H1 (cell line): ENCODE results near the gene ARRDC2. TPM values are rescaled to one million over a fixed set of nuclear protein-coding genes. Genes with fewer than 3 reads are reported as not detected.

Experiments
- CTCF ChIA-PET: fragments of 300-600 bp; sonication (Branson Sonifier 250); formaldehyde crosslinking; loops from one replicate; lab custom pipeline; 2021; ENCODE audit not compliant: partially characterized antibody; lab: Charles Lee
- POLR2A ChIA-PET: fragments of 300-600 bp; sonication (Branson Sonifier 250); formaldehyde crosslinking; loops from one replicate; lab custom pipeline; 2021; ENCODE audit warnings: inconsistent platforms; ENCODE audit not compliant: partially characterized antibody; lab: Charles Lee
- DNase-seq, 2 experiments: peaks; one replicate each; pipeline versions ENCODE4 v3.0.0 to v3.0.0-alpha.2; 2010 to 2022; ENCODE audit warnings: low spot score in 2 of 2, low read depth in 1 of 2, mixed read lengths in 1 of 2
- FAIRE-seq: peaks from 2 replicates; lab custom pipeline; 2011; peaks lifted over from hg19 to GRCh38; lab: Jason Lieb, UNC
- H2AFZ ChIP-seq: 2 replicates; pipeline ENCODE4 v1.8.1; 2012; ENCODE audit warnings: low read length, inconsistent platforms
- H2AK5ac ChIP-seq: 2 replicates; pipeline ENCODE4 v1.6.1; 2013; ENCODE audit warnings: low read depth, low read length
- H2BK120ac ChIP-seq: replicated peaks from 2 replicates; pipeline ENCODE3; 2013; ENCODE audit warnings: low read depth, low read length, inconsistent platforms
- H2BK12ac ChIP-seq: 2 replicates; pipeline ENCODE4 v1.6.1; 2013; ENCODE audit warnings: low read depth, low read length
- H2BK15ac ChIP-seq: 2 replicates; pipeline ENCODE4 v1.6.1; 2013; ENCODE audit warnings: low read length
- H2BK20ac ChIP-seq: 2 replicates; pipeline ENCODE4 v1.6.1; 2013; ENCODE audit warnings: low read length
- H2BK5ac ChIP-seq: 2 replicates; pipeline ENCODE4 v1.6.1; 2013; ENCODE audit warnings: low read depth, low read length
- H3K14ac ChIP-seq: 2 replicates; pipeline ENCODE4 v1.6.1; 2013; ENCODE audit warnings: inconsistent platforms; ENCODE audit not compliant: insufficient read length
- H3K18ac ChIP-seq: 2 replicates; pipeline ENCODE4 v1.6.1; 2013; ENCODE audit warnings: low read length; ENCODE audit errors: extremely low read depth
- H3K23ac ChIP-seq: 2 replicates; pipeline ENCODE4 v1.6.1; 2013; ENCODE audit warnings: inconsistent platforms; ENCODE audit not compliant: insufficient read length
- H3K23me2 ChIP-seq: 2 replicates; pipeline ENCODE4 v1.6.1; 2013; ENCODE audit warnings: low read depth, low read length
- H3K27ac ChIP-seq: 2 replicates; pipeline ENCODE4 v1.6.1; 2011; ENCODE audit warnings: low read depth, low read length, inconsistent platforms
- H3K27me3 ChIP-seq, 4 experiments: replicated peaks in 1 of 4; 1 replicate in 1 of 4; 2 replicates in 3 of 4; pipeline versions ENCODE4 v1.6.1 to v1.8.1; 2011 to 2013; ENCODE audit warnings: low read length in 3 of 4, mild to moderate bottlenecking in 3 of 4, inconsistent platforms in 2 of 4, mixed read lengths in 2 of 4, moderate library complexity in 1 of 4; ENCODE audit not compliant: control insufficient read depth in 3 of 4, insufficient read depth in 3 of 4; ENCODE audit errors: extremely low read depth in 1 of 4
- H3K36me3 ChIP-seq, 4 experiments: 2 replicates each; pipeline versions ENCODE4 v1.6.1 to v1.8.1; 2011 to 2013; ENCODE audit warnings: mild to moderate bottlenecking in 4 of 4, low read length in 3 of 4, moderate library complexity in 2 of 4, control low read depth in 1 of 4, inconsistent platforms in 1 of 4; ENCODE audit not compliant: insufficient read depth in 4 of 4, control insufficient read depth in 2 of 4
- H3K4ac ChIP-seq: replicated peaks from 2 replicates; pipeline ENCODE3; 2013; ENCODE audit warnings: low read length, low read depth, mixed read lengths, inconsistent platforms; ENCODE audit not compliant: insufficient read length
- H3K4me1 ChIP-seq, 4 experiments: replicated peaks in 1 of 4; 1 replicate in 1 of 4; 2 replicates in 3 of 4; pipeline versions ENCODE4 v1.6.1 to v1.8.1; 2011 to 2013; ENCODE audit warnings: low read length in 3 of 4, inconsistent platforms in 2 of 4, mixed read lengths in 1 of 4; ENCODE audit not compliant: insufficient read depth in 4 of 4, control insufficient read depth in 3 of 4
- H3K4me2 ChIP-seq, 2 experiments: 2 replicates each; pipeline versions ENCODE4 v1.6.1 to v1.8.1; 2011 to 2013; ENCODE audit warnings: low read depth in 2 of 2, low read length in 2 of 2, control low read depth in 1 of 2, inconsistent platforms in 1 of 2, mild to moderate bottlenecking in 1 of 2; ENCODE audit not compliant: insufficient read depth in 1 of 2
- H3K4me3 ChIP-seq, 4 experiments: fragments of 200-600, 300-600 bp in 1 of 4; sonication (generic), shearing (Covaris generic), sonication (Bioruptor Twin) in 1 of 4; 2 replicates each; pipeline versions ENCODE4 v1.5.1 to v1.8.1; 2011 to 2016; ENCODE audit warnings: low read length in 4 of 4, low read depth in 3 of 4, control low read depth in 2 of 4, inconsistent platforms in 2 of 4, mild to moderate bottlenecking in 2 of 4, mixed read lengths in 1 of 4, moderate library complexity in 1 of 4; ENCODE audit not compliant: insufficient read depth in 2 of 4; ENCODE audit errors: extremely low read depth in 1 of 4
- H3K56ac ChIP-seq: replicated peaks from 2 replicates; pipeline ENCODE3; 2013; ENCODE audit warnings: low read depth, mild to moderate bottlenecking, mixed read lengths, low read length, inconsistent platforms; ENCODE audit not compliant: insufficient read length
- H3K79me1 ChIP-seq: 2 replicates; pipeline ENCODE4 v1.6.1; 2013; ENCODE audit warnings: low read depth, low read length, control low read depth
- H3K79me2 ChIP-seq, 2 experiments: 2 replicates each; pipeline versions ENCODE4 v1.6.1 to v1.8.1; 2012 to 2013; ENCODE audit warnings: low read length in 2 of 2, mild to moderate bottlenecking in 2 of 2, inconsistent platforms in 1 of 2; ENCODE audit not compliant: insufficient read depth in 2 of 2, control insufficient read depth in 1 of 2
- H3K9ac ChIP-seq, 4 experiments: replicated peaks in 1 of 4; 1 replicate in 1 of 4; 2 replicates in 3 of 4; pipeline versions ENCODE4 v1.6.1 to v1.8.1; 2011 to 2013; ENCODE audit warnings: low read depth in 3 of 4, low read length in 3 of 4, control low read depth in 2 of 4, mild to moderate bottlenecking in 2 of 4, moderate library complexity in 2 of 4, inconsistent platforms in 1 of 4; ENCODE audit errors: extremely low read depth in 1 of 4
- H3K9me3 ChIP-seq, 2 experiments: 2 replicates each; pipeline versions ENCODE4 v1.6.1 to v1.8.1; 2012 to 2013; ENCODE audit warnings: mild to moderate bottlenecking in 2 of 2, moderate library complexity in 2 of 2, control low read depth in 1 of 2, inconsistent platforms in 1 of 2, low read depth in 1 of 2, low read length in 1 of 2, mixed read lengths in 1 of 2; ENCODE audit not compliant: insufficient read depth in 2 of 2
- H4K20me1 ChIP-seq, 2 experiments: replicated peaks in 1 of 2; 2 replicates each; pipeline versions ENCODE3 to v1.8.1; 2011 to 2013; ENCODE audit warnings: inconsistent platforms in 2 of 2, low read length in 2 of 2, mild to moderate bottlenecking in 1 of 2; ENCODE audit not compliant: insufficient read depth in 2 of 2, control insufficient read depth in 1 of 2
- H4K5ac ChIP-seq: 2 replicates; pipeline ENCODE4 v1.6.1; 2013; ENCODE audit warnings: low read length, low read depth, mixed read lengths, inconsistent platforms; ENCODE audit not compliant: insufficient read length
- H4K8ac ChIP-seq: 2 replicates; pipeline ENCODE4 v1.8.0; 2013; ENCODE audit warnings: mild to moderate bottlenecking, moderate library complexity, low read length, inconsistent platforms; ENCODE audit not compliant: insufficient read depth; ENCODE audit errors: extremely low read depth
- H4K91ac ChIP-seq: replicated peaks from 2 replicates; pipeline ENCODE3; 2013; ENCODE audit warnings: low read length, mixed read lengths, inconsistent platforms; ENCODE audit not compliant: insufficient read length
- RXRA ChIP-seq: IDR thresholded peaks from 2 replicates; pipeline ENCODE4 v1.6.1; 2011; ENCODE audit warnings: low read depth, mild to moderate bottlenecking, low read length, moderate library complexity; ENCODE audit not compliant: insufficient read depth
- TEAD4 ChIP-seq: IDR thresholded peaks from 2 replicates; pipeline ENCODE4 v1.6.1; 2012; ENCODE audit warnings: low read depth, low read length, inconsistent platforms, mixed read lengths
- ZNF274 ChIP-seq: IDR thresholded peaks from 2 replicates; pipeline ENCODE4 v1.7.0; 2012; ENCODE audit warnings: low read length, borderline replicate concordance; ENCODE audit errors: extremely low read depth
- WGBS, 2 experiments: shearing (Covaris generic) in 1 of 2; methylation state at CpG; one replicate each; pipeline versions ENCODE4 v1.1.6 to v1.1.7; 2013 to 2015; ENCODE audit warnings: low lambda C conversion rate in 2 of 2, mixed read lengths in 2 of 2, inconsistent platforms in 1 of 2, low coverage in 1 of 2, missing lambda C conversion rate in 1 of 2; ENCODE audit not compliant: insufficient replicate concordance in 2 of 2, insufficient coverage in 1 of 2, insufficient read length in 1 of 2; ENCODE audit errors: extremely low coverage in 1 of 2, missing lambda C conversion rate in 1 of 2; 5-methylcytosine and 5-hydroxymethylcytosine counted together
- polyA plus RNA-seq, 7 experiments: library from polyadenylated mRNA; depleted of rRNA in 3 of 7; stranded (reverse) in 5 of 7; unstranded in 2 of 7; fragments of >200 nt in 5 of 7; fragments of 200-250 nt in 2 of 7; gene quantifications; 1 replicate in 5 of 7; 2 replicates in 1 of 7; 4 replicates in 1 of 7; pipeline versions ENCODE4 v1.2.1 to v1.2.3, GENCODE V29; 2011 to 2013; ENCODE audit warnings: missing spikeins in 2 of 7, mixed read lengths in 2 of 7
- total RNA-seq: library from RNA; stranded (reverse); fragmentation: NEBNext Ultra II Directional; extraction: Animal tissue kit (Norgen Biotek cat#: 25700); gene quantifications from 2 replicates; pipeline ENCODE4 v1.2.1, GENCODE V29; 2021

Gene ARRDC2
- total and polyA plus RNA-seq, 2 of the 8 experiments (the other 6 are each of a cell fraction or from before 2014, with no cell fraction given): 5.4 to 6.9 TPM

DNA sequence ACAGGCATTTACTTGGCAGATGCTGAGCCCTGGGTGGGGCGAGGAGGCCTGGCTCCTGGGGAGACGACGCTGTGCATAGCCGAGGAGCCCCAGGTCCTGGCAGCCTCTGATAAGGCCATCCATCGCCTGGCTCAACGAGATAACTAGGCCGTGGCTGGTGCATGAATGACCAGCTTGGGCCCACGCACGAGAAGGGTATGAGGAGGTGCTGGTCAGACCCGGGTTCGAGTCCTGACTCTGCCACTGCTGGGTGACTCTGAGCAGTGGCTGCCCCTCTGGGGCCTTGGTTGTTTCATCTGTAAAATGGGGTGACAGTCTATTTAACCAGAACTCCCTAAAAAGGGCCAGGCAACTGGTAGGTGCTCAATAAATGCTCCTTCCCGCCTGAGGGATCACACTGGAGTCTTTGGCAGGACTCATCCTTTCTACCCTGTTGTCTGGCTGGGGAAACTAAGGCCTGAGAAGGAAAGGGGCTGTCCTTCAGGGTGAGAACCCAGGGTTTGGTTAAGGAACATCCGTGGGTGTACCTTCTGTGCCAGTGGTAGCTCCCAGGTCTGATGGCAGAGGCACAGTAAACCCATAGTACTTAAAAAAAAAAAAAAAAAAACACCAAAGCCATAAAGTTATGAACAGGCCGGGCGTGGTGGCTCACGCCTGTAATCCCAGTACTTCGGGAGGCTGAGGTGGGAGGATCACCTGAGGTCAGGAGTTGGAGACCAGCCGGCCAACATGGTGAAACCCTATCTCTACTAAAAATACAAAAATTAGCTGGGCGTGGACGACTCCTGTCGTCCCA, 8.1 kb upstream of the ARRDC2 start:
- CTCF ChIA-PET: interaction anchor here (0.5 to 12.4 kb wide), 7 partner anchors 37 to 418 kb away, joined by 3 to 271 read pairs (median 5); partner anchors contain the start of gene CCDC124
- H4K8ac ChIP-seq: peak overlapping the region; percentile 35; the same call in 1 of the 2 replicates
- no peak overlapping the region for H3K27ac ChIP-seq
- H4K5ac ChIP-seq: no peak overlapping the region
- DNase-seq: no peak
- no peak overlapping the region for H2BK120ac ChIP-seq
- no peak overlapping the region for H2BK5ac ChIP-seq
- no peak overlapping the region for H2BK12ac ChIP-seq
- peaks cover 3 to 25% (median 20%) of the 10 kb centered on the region in 4 experiments for H3K27me3 ChIP-seq
- no peaks in the 10 kb centered on the region for H3K36me3 ChIP-seq
- no peak overlapping the region for H3K9ac ChIP-seq
- no peak overlapping the region for H2BK15ac ChIP-seq
- no peaks in the 10 kb centered on the region for H3K9me3 ChIP-seq
- peaks cover 0 to 5% of the 10 kb centered on the region in 2 experiments for H4K20me1 ChIP-seq
- no peak overlapping the region for H3K18ac ChIP-seq
- H4K91ac ChIP-seq: no peak overlapping the region
- no peak overlapping the region for H2AFZ ChIP-seq
- no peak overlapping the region for H2BK20ac ChIP-seq
- H2AK5ac ChIP-seq: no peak overlapping the region
- no peak overlapping the region for H3K56ac ChIP-seq
- H3K4me1 ChIP-seq: peaks cover 0 to 3% (median 0%) of the 10 kb centered on the region in 4 experiments; a peak in 2 of 7 replicates
- no peaks in the 10 kb centered on the region for H3K79me2 ChIP-seq
- H3K79me1 ChIP-seq: no peaks in the 10 kb centered on the region
- WGBS, 2 experiments: 85% methylated on average over 21 of the region's 21 CpGs; no CpG with 5 or more reads in 1 of the 2 experiments
- no peak overlapping the region for H3K14ac ChIP-seq
- no peak overlapping the region for H3K4ac ChIP-seq
- no peak overlapping the region for H3K4me3 ChIP-seq
- peak overlapping the region in 1 of 2 experiments; percentile 59; a peak in 1 of 4 replicates for H3K4me2 ChIP-seq
- no peak overlapping the region for H3K23ac ChIP-seq
- no peak for FAIRE-seq
- peaks cover 5% of the 10 kb centered on the region; the same call in 1 of the 2 replicates for H3K23me2 ChIP-seq
- POLR2A ChIA-PET: interaction anchor here (0.9 to 2.2 kb wide), 5 partner anchors 12 to 135 kb away, joined by 3 to 5 read pairs (median 3); no protein-coding TSS in a partner anchor
- TF ChIP-seq RXRA (no peak), ZNF274 (no peak), TEAD4 (no peak)
